ENCODE measurements around the gene MEGF11. TPM values are rescaled to one million over a fixed set of nuclear protein-coding genes. Genes with fewer than 3 reads are reported as not detected.

Gene MEGF11
- total RNA-seq, 4 donors from 2014 or later = 0.87 to 7.3 (median 4.9) TPM

DNA sequence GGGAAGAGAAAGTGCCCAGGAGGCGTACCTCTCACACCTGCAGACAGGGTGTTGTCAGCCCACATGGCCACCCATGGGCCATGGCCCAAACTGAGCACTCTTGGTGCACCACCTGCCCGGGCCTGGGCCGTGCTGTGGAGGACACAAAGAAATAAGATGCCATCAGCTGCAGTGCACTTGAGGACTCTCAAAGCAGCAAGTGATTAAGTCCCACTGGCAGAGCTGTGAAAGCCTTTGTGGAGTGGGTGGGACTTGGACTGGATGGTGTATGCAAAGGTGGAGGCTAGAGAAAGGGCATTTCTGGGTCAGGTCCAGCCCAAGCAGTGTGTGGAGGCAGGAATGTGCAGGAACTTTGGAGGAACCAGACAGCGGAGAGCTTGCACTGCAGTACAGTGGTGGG is 122.3 kb downstream of the MEGF11 start:
- Histone ChIP-seq H3K9me3 (no peaks in the 10 kb centered on the region), H3K4me1 (peaks cover 0 to 31% (median 0%) of the 10 kb centered on the region in 4 donors), H3K4me3 (no peak overlapping the region), H3K36me3 (no peaks in the 10 kb centered on the region), H3K27ac (peak overlapping the region in 1 of 4 donors; percentile 36), H3K27me3 (peaks cover 0 to 4% of the 10 kb centered on the region in 2 donors)
- no peak for DNase-seq (ENCODE audit: low spot score in 2 of 2)
- TF ChIP-seq EP300 (IDR thresholded peaks at IDR 0.05) = no peak
- 80 to 84% methylated on average over 4 of the region's 4 CpGs for WGBS, 2 donors

DNA sequence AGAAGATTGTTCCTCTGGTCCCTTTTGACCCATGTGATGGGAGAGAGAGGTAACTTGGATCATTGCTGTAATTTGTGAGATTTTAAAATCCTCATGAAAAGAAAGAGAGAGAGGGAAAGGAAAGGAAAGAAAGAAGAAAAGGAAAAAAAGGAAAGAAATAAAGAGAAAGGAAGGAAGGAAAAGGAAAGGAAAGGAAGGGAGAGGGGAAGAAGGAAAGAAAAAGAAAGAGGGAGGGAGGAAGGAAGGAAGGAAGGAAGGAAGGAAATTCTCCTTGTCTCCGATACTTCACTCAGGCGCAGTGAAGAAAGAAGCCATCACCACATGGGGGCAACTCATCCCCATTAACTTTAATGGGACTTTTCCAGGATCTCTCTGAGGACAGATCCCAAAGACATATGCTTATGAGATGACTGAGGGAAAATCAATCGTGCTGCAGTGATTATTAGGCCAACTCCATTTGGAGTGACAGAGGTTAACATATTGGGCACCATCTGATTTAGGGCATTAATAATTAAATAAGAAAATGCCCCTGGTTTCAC is 123.0 kb downstream of the MEGF11 start:
- 65 to 68% methylated on average over 3 of the region's 3 CpGs for WGBS, 2 donors
- no peaks in the 10 kb centered on the region for H3K9me3 ChIP-seq
- peak overlapping the region in 1 of 4 donors; percentile 36 for H3K27ac ChIP-seq
- no peaks in the 10 kb centered on the region for H3K36me3 ChIP-seq
- no peak for DNase-seq (ENCODE audit: low spot score in 2 of 2)
- no peak for TF ChIP-seq POLR2A (IDR thresholded peaks at IDR 0.05)
- no peak for TF ChIP-seq CTCF (IDR thresholded peaks at IDR 0.05)
- no peak for TF ChIP-seq EP300 (IDR thresholded peaks at IDR 0.05)
- peaks cover 0 to 4% of the 10 kb centered on the region in 2 donors for H3K27me3 ChIP-seq
- peaks cover 0 to 31% (median 0%) of the 10 kb centered on the region in 4 donors for H3K4me1 ChIP-seq
- no peak overlapping the region for H3K4me3 ChIP-seq

- WGBS, 2 donors = 33 to 49% methylated on average over 7 of the region's 7 CpGs
- no peak overlapping the region for H3K4me3 ChIP-seq
- peaks cover 0 to 31% (median 0%) of the 10 kb centered on the region in 4 donors for H3K4me1 ChIP-seq
- DNase-seq (ENCODE audit: low spot score in 2 of 2) = no peak
- TF ChIP-seq EP300 (IDR thresholded peaks at IDR 0.05) = peak; percentile 9 to 30
- no peak for TF ChIP-seq CTCF (IDR thresholded peaks at IDR 0.05)
- H3K27ac ChIP-seq = peak overlapping the region in 1 of 4 donors; percentile 36
- H3K27me3 ChIP-seq = peaks cover 0 to 4% of the 10 kb centered on the region in 2 donors
- no peaks in the 10 kb centered on the region for H3K36me3 ChIP-seq
- no peaks in the 10 kb centered on the region for H3K9me3 ChIP-seq
Observed at GRCh38 chr15:66129586-66129985, 124.0 kb downstream of the MEGF11 start.

DNA sequence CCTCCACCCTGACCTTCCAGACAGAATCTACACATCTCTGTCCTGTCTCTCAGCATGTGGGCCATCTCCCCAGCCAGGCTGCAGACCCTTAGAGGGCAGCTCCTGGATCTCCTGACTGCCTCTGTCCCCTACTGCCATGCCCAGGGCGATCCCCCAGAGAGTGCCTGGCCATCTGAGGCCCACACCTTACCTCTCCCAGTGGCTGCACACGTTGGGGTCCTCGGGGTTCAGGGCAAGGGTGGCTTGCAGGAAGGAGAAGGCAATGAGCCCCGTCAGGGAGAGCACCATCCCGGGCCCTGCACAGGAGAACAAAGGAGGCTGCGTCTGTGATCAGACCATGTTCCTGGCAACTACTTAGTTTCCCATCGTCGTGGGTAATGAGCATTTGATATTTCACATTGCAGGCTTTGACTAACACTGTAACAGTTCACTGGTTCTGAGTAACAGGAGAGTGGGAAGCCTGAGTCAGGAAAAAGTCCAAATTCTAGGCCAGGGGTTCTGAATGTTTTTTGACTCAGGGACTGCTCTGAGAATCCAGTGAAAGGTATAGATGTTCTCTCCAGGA is 125.4 kb downstream of the MEGF11 start:
- Histone ChIP-seq H3K4me1 (peaks cover 0 to 23% (median 0%) of the 10 kb centered on the region in 4 donors), H3K4me3 (no peak overlapping the region), H3K9me3 (no peaks in the 10 kb centered on the region), H3K27me3 (peaks cover 0 to 4% of the 10 kb centered on the region in 2 donors), H3K27ac (peak overlapping the region in 1 of 4 donors; percentile 36), H3K36me3 (no peaks in the 10 kb centered on the region)
- TF ChIP-seq POLR2A (IDR thresholded peaks at IDR 0.05) (no peak), CTCF (IDR thresholded peaks at IDR 0.05) (no peak), EP300 (IDR thresholded peaks at IDR 0.05) (no peak)
- DNase-seq (ENCODE audit: low spot score in 2 of 2) = no peak
- WGBS, 2 donors = 59 to 64% methylated on average over 6 to 8 of the region's 8 CpGs

DNA sequence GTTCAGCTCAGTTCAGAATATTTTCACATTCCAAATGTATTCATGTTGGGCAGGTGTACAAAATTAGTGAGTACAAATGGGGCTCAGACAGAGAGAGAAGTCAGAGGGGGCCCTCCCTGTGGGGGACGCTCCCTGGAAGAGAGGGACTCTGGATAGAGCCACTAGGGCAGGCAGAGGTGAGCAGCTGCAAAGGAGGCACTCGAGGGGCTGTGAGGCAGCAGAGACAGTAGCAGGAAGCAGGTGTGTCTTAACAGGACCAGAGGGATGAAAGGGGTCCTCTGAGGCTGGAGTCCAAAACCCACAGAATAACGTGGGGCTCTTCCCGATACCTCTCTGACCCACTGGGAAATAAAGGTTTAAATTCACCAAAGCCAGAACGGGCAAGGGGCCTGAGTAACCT is 127.1 kb downstream of the MEGF11 start:
- peaks cover 0 to 13% (median 0%) of the 10 kb centered on the region in 4 donors for H3K4me1 ChIP-seq
- peaks cover 0 to 4% of the 10 kb centered on the region in 2 donors for H3K27me3 ChIP-seq
- TF ChIP-seq EP300 (IDR thresholded peaks at IDR 0.05) = no peak
- no peak for TF ChIP-seq CTCF (IDR thresholded peaks at IDR 0.05)
- no peak for TF ChIP-seq POLR2A (IDR thresholded peaks at IDR 0.05)
- WGBS, 2 donors = 43 to 57% methylated on average over 5 of the region's 5 CpGs
- DNase-seq (ENCODE audit: low spot score in 2 of 2) = no peak
- H3K9me3 ChIP-seq = no peaks in the 10 kb centered on the region
- H3K27ac ChIP-seq = no peak overlapping the region
- no peak overlapping the region for H3K4me3 ChIP-seq
- no peaks in the 10 kb centered on the region for H3K36me3 ChIP-seq
